ENCODE results near the gene FRMPD3.
"Not testable (repeated sequence)": the region's sequence is repeated elsewhere in the genome, so short reads cannot be mapped to it uniquely, and the experiment has no call there.

Gene FRMPD3
- long read RNA-seq, donor 1 = 0 reads
- long read RNA-seq, donor 2 = 0 reads
- long read RNA-seq, donor 3 = 0 reads
- long read RNA-seq, donor 4 = 0 reads
- long read RNA-seq, donor 5 = 0 reads
- long read RNA-seq, donor 6 = 0 reads
- long read RNA-seq, donor 7 = 0 reads
- long read RNA-seq, donor 8 = 0 reads

GRCh38 chrX:107448998-107449835 is at the start of gene FRMPD3:
FRMPD3 (plus strand) TSS chrX:107449652; CDS start chrX:107526589, 76,937 bp downstream.
- DNase-seq = peak; percentile 47

GRCh38 chrX:107420571-107420970 is 28.9 kb upstream of the FRMPD3 start:
- DNase-seq = no peak

GRCh38 chrX:107421337-107421861 is 28.1 kb upstream of the FRMPD3 start:
- DNase-seq = no peak

- DNase-seq = no peak
These were observed 20.4 kb upstream of the FRMPD3 start for GRCh38 chrX:107429090-107429489.

- DNase-seq = no peak
These were observed 9.3 kb upstream of the FRMPD3 start for GRCh38 chrX:107440187-107440586.

GRCh38 chrX:107440692-107441091 is 8.8 kb upstream of the FRMPD3 start:
- no peak for DNase-seq

- no peak for DNase-seq
These were observed 6.4 kb upstream of the FRMPD3 start for GRCh38 chrX:107442914-107443527.

GRCh38 chrX:107445146-107445545 is 4.3 kb upstream of the FRMPD3 start:
- DNase-seq = no peak

GRCh38 chrX:107445631-107446030 is 3.8 kb upstream of the FRMPD3 start:
- no peak for DNase-seq

- DNase-seq = no peak
These were observed 1.8 kb upstream of the FRMPD3 start for GRCh38 chrX:107447642-107448041.

- DNase-seq = no peak
These were observed 841 bp upstream of the FRMPD3 start for GRCh38 chrX:107448625-107448997.

- peak; percentile 36 for DNase-seq
These were observed 1.5 kb downstream of the FRMPD3 start for GRCh38 chrX:107450823-107451509.

GRCh38 chrX:107451731-107452130 is 2.3 kb downstream of the FRMPD3 start:
- no peak for DNase-seq

- no peak for DNase-seq
These were observed 3.1 kb downstream of the FRMPD3 start for GRCh38 chrX:107452581-107452980.

GRCh38 chrX:107454302-107454701 is 4.8 kb downstream of the FRMPD3 start:
- DNase-seq = no peak

GRCh38 chrX:107457289-107457688 is 7.8 kb downstream of the FRMPD3 start:
- DNase-seq = no peak

- no peak for DNase-seq
These were observed 16.6 kb downstream of the FRMPD3 start for GRCh38 chrX:107465932-107466620.

GRCh38 chrX:107467271-107467670 is 17.8 kb downstream of the FRMPD3 start:
- no peak for DNase-seq

- DNase-seq = no peak
These were observed 20.7 kb downstream of the FRMPD3 start for GRCh38 chrX:107470198-107470597.

- no peak for DNase-seq
These were observed 21.5 kb downstream of the FRMPD3 start for GRCh38 chrX:107470971-107471370.

- DNase-seq = not testable (repeated sequence)
These were observed 22.0 kb downstream of the FRMPD3 start for GRCh38 chrX:107471420-107471819.

- DNase-seq = no peak
These were observed 28.0 kb downstream of the FRMPD3 start for GRCh38 chrX:107477406-107477805.

Measured in right kidney (tissue), 9 donors.